ENCODE data around the gene GLI1. TPM values are rescaled to one million over a fixed set of nuclear protein-coding genes. Genes with fewer than 3 reads are reported as not detected.

Gene GLI1
- total RNA-seq, 4 donors from 2014 or later, result 0.17 to 0.98 (median 0.84) TPM; not detected in 1

GRCh38 chr12:57474862-57475261 lies 15.3 kb downstream of the GLI1 start:
- Histone ChIP-seq H3K27ac (replicated peaks in 1 of 4) (no peak overlapping the region), H3K36me3 (no peaks in the 10 kb centered on the region), H3K4me3 (peak overlapping the region in 2 of 4 donors; percentile 50 to 59), H3K4me1 (peaks cover 13 to 20% (median 18%) of the 10 kb centered on the region in 4 donors), H3K9me3 (no peaks in the 10 kb centered on the region), H3K27me3 (peaks cover 0 to 93% (median 37%) of the 10 kb centered on the region in 4 donors)
- no peak for DNase-seq (ENCODE audit: extremely low spot score)
- intact Hi-C loops (cut with DNase I), result no loop called here
- WGBS, result 81% methylated on average over 7 of the region's 7 CpGs
- no peak for TF ChIP-seq POLR2A (IDR thresholded peaks at IDR 0.05; ENCODE audit: low read depth)
- TF ChIP-seq, protein P1, sequence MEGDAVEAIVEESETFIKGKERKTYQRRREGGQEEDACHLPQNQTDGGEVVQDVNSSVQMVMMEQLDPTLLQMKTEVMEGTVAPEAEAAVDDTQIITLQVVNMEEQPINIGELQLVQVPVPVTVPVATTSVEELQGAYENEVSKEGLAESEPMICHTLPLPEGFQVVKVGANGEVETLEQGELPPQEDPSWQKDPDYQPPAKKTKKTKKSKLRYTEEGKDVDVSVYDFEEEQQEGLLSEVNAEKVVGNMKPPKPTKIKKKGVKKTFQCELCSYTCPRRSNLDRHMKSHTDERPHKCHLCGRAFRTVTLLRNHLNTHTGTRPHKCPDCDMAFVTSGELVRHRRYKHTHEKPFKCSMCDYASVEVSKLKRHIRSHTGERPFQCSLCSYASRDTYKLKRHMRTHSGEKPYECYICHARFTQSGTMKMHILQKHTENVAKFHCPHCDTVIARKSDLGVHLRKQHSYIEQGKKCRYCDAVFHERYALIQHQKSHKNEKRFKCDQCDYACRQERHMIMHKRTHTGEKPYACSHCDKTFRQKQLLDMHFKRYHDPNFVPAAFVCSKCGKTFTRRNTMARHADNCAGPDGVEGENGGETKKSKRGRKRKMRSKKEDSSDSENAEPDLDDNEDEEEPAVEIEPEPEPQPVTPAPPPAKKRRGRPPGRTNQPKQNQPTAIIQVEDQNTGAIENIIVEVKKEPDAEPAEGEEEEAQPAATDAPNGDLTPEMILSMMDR (IDR thresholded peaks at IDR 0.05), result no peak
- no peak for TF ChIP-seq POLR2AphosphoS5 (IDR thresholded peaks at IDR 0.05)
- TF ChIP-seq EP300 (IDR thresholded peaks at IDR 0.05), result no peak

GRCh38 chr12:57475271-57476161 lies 15.9 kb downstream of the GLI1 start:
- peaks cover 0 to 92% (median 37%) of the 10 kb centered on the region in 4 donors for H3K27me3 ChIP-seq
- H3K4me1 ChIP-seq, result peaks cover 13 to 20% (median 18%) of the 10 kb centered on the region in 4 donors
- no peak overlapping the region for H3K27ac ChIP-seq (replicated peaks in 1 of 4)
- TF ChIP-seq, protein P1 (IDR thresholded peaks at IDR 0.05), result no peak
- no peak for TF ChIP-seq POLR2A (IDR thresholded peaks at IDR 0.05; ENCODE audit: low read depth)
- no peaks in the 10 kb centered on the region for H3K9me3 ChIP-seq
- WGBS, result 24% methylated on average over 36 of the region's 84 CpGs
- no peaks in the 10 kb centered on the region for H3K36me3 ChIP-seq
- DNase-seq (ENCODE audit: extremely low spot score), result no peak
- H3K4me3 ChIP-seq, result peak overlapping the region; percentile 46 to 59 (median 50)
- intact Hi-C loops (cut with DNase I), result no loop called here

GRCh38 chr12:57476162-57476992 lies 16.8 kb downstream of the GLI1 start:
- H3K4me1 ChIP-seq, result peaks cover 13 to 20% (median 18%) of the 10 kb centered on the region in 4 donors
- H3K27me3 ChIP-seq, result peaks cover 0 to 85% (median 34%) of the 10 kb centered on the region in 4 donors
- no peaks in the 10 kb centered on the region for H3K36me3 ChIP-seq
- DNase-seq (ENCODE audit: extremely low spot score), result no peak
- peak overlapping the region in 1 of 4 donors; percentile 28 for H3K27ac ChIP-seq (replicated peaks in 1 of 4)
- intact Hi-C loops (cut with DNase I), result no loop called here
- peak overlapping the region; percentile 46 to 59 (median 50) for H3K4me3 ChIP-seq
- 20% methylated on average over 21 of the region's 29 CpGs for WGBS
- no peaks in the 10 kb centered on the region for H3K9me3 ChIP-seq
- TF ChIP-seq POLR2AphosphoS5 (IDR thresholded peaks at IDR 0.05) (no peak), POLR2A (IDR thresholded peaks at IDR 0.05; ENCODE audit: low read depth) (no peak)

GRCh38 chr12:57476993-57477709 lies 17.6 kb downstream of the GLI1 start:
- Histone ChIP-seq H3K9me3 (no peaks in the 10 kb centered on the region), H3K4me3 (peak overlapping the region; percentile 46 to 59 (median 50)), H3K36me3 (no peaks in the 10 kb centered on the region), H3K27ac (replicated peaks in 1 of 4) (peak overlapping the region; percentile 28 to 60 (median 32)), H3K27me3 (peaks cover 0 to 79% (median 32%) of the 10 kb centered on the region in 4 donors), H3K4me1 (peaks cover 13 to 20% (median 18%) of the 10 kb centered on the region in 4 donors)
- DNase-seq (ENCODE audit: extremely low spot score), result no peak
- intact Hi-C loops (cut with DNase I), result no loop called here
- 70% methylated on average over 12 of the region's 15 CpGs for WGBS
- TF ChIP-seq, protein P1 (IDR thresholded peaks at IDR 0.05), result no peak
- TF ChIP-seq POLR2A (IDR thresholded peaks at IDR 0.05; ENCODE audit: low read depth) (no peak), EP300 (IDR thresholded peaks at IDR 0.05) (no peak), POLR2AphosphoS5 (IDR thresholded peaks at IDR 0.05) (no peak)

Measured in esophagus muscularis mucosa (tissue), 4 donors.